NCI-H2227 (cell line): Measurements from ENCODE around the gene LEMD3.

Experiments
- DNase-seq: peaks from one replicate; lab custom pipeline; 2025; ENCODE audit not compliant: unreplicated experiment; lab: John Stamatoyannopoulos, UW

The LEMD3 gene

DNA sequence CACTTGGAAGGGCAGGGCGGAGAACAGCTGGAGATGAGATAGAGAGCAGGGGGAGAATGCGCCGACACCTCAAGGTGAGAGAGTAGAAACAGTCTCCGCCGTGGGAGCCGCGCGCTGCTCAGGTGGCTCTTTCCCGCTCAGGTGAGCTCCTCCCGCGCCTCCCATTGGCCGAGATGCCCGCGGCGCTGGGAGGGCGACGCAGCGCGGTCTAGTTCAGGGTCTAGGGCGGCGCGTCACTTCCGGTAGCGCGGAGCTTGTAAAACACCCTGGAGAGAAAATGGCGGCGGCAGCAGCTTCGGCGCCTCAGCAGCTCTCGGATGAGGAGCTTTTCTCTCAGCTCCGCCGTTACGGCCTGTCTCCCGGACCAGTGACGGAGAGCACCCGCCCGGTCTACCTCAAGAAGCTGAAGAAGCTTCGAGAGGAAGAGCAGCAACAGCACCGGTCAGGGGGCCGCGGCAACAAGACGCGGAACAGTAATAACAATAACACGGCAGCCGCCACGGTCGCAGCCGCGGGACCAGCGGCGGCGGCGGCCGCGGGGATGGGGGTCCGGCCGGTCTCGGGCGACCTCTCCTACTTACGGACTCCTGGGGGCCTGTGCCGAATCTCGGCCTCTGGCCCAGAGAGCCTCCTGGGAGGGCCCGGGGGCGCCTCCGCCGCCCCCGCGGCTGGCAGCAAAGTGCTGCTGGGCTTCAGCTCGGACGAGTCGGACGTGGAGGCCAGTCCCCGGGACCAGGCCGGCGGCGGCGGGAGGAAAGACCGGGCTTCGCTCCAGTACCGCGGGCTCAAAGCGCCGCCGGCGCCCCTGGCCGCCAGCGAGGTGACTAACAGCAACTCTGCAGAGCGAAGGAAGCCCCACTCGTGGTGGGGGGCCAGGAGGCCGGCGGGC lies at the start of gene LEMD3:
Gene LEMD3 (plus strand): TSS at position 264 of the 889 bp plus-strand sequence. CDS start 14 bp downstream, at position 278.
- DNase-seq: peak; percentile 96

DNA sequence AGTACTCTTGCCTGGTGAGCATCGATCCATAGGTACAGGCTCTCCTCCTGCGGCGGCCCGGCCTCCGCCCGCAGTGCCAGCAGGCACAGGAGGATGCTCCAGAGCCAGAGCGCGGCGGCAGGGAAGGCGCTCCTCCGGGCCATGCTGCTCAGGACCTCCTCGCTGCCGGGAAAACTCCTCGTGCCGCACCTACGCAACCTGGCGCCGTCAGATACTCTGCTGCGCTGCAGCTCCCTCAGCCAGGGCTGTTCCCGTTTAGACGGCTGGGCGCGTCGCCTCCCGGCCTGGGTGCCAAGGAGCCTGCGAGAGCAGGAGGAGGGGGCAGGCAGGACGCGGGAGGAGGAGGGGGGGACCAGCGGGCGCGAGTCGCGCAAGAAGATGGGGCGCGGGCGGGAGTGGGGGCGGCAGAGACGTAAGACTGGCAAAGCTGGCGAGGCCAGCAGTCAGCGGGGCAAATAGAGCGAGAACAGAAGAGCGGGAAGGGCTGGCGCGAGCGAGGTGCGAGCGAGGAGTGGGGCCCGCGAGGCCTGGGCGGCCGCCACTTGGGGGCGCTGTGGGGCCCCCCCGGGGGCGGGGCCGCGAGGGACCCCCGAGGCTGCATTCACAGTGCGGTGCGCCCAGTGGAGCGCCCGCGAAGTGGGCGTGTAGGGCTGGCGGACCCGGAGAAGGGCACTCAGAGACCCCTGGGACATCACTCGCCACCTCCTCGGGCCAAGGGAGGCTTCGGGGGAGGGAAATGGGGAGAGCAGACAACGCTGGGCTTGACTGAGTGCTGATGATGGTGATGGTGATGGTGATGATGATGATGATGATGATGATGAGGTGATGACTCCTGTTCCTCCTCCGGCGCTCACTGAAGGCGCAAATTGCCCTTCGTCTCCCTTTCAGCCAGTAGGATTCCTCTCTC lies 48.1 kb upstream of the LEMD3 start, which contains the start of gene WIF1:
Gene WIF1 (minus strand): TSS at position 257 of the 907 bp plus-strand sequence. CDS start 114 bp downstream, at position 143.
- peak; percentile 65 for DNase-seq

DNA sequence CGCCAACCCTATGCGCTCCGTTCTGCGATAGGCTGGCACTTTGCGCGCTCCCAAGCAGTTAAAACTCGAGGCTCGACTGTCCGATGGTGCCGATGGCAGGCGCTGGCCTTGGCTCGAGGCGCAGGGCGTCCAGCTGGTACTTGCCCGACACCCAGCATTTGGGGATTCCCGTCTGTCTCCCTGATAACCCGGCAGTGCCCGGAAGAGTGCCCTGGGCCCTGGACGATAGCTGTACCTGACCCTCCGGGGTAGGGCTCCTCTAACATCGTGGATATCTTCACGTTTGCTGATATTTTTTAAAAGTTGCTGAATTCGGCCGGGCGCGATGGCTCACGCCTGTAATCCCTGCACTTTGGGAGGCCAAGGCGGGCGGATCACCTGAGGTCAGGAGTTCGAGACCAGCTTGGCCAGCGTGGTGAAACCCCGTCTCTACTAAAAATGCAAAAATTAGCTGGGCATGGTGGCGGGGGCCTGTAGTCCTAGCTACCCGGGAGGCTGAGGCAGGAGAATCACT lies 47.4 kb upstream of the LEMD3 start:
- no peak for DNase-seq

DNA sequence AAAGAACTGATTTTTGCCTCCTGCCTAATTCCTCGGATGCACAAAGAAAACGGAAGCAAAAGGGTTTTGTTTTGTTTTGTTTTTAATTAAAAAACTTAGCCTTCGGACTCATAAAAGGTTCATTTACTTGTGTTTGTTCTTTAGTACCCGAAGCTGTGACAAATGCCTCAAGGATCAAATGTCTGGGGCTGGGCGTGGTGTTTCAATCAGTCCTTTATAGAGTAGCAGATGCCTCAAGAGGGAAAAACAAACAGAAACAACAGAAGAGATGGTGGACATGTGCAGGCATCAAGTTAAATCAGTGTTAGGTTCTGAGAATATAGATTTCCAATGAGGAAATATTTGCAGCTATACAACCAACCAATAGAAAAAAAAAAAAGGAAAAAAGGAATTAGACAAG lies 46.7 kb upstream of the LEMD3 start:
- no peak for DNase-seq

DNA sequence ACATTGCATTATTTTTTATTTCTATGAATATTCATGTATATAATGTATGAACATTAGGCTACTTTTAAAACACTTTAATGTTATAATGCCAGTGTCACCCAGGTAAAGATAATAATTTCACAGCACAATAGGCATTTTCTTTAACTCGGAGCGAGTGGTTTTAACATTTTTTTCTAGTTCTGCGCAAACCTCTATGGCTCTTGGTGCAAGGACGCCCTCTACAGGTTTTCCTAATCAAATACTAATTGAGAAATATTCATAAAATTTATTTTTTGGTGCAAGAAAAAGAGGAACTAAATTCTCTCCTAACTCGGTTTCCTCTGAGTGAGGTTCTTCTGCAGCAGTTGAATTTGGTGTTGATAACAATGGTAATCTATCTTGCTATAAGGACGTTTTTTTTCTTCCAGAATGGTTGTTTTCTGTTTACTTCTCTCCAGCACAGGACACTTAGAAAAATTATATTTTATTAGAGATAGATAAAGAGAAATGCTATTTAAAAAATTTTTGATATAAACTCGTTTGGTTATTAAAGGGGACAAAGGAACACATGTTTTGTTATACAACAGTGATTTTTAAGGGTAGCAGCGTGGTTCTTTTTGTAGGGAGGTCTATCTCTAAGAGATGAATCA lies 45.8 kb upstream of the LEMD3 start:
- DNase-seq: peak; percentile 51

DNA sequence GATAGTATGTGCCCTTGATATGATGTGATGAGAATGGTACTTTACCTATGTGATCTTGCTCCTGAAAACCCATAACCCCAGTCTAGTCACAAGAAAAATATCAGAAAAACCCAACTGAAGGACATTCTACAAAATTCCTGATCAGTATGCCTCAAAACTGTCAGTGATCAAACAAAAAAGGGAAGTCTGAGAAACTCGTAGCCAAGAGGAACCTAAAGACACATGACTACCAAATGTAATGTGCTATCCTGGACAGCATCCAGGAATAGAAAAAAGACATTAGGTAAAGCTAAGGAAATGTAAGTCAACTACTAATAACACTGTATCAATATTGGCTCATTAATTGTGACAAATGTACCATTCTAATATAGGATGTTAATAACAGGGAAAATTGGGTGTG lies 44.1 kb upstream of the LEMD3 start:
- no peak for DNase-seq

DNA sequence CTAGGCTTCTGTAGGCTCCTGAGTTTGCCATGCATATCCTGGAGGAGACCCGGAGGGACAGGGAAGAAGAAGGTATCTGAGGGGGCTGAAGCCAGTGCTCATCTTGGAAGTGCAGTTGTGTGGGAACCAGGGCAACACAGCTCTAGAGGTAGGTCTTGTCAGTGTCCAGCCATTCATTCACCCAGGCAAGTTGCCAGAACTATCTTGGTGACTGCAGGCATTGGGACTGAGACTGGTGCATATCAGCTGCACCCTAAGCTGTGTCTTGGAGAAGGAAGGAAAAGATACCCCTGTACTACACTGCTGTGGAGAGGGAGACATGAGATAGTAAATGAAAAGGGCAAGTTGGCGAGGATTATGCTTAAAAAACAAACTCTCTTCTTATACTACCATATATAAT lies 43.4 kb upstream of the LEMD3 start:
- no peak for DNase-seq

DNA sequence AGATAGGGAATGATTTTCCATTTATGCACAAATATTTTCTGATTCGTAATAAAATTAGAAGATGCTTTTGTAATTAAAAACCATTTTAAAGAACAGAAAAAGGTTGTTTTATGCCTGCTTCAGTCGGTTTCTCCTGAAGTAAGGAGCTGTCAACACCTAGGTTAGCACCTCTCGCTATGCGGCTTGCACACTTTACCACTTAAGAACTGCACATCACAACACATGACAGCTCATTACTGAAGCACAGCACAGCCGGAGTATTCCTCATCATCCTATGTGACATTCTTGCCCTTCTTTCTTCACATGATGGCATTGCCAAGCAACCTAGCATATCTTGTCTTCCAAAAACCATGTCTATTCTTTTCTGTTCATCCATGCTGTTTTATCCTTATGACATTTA lies 42.9 kb upstream of the LEMD3 start:
- DNase-seq: no peak

DNA sequence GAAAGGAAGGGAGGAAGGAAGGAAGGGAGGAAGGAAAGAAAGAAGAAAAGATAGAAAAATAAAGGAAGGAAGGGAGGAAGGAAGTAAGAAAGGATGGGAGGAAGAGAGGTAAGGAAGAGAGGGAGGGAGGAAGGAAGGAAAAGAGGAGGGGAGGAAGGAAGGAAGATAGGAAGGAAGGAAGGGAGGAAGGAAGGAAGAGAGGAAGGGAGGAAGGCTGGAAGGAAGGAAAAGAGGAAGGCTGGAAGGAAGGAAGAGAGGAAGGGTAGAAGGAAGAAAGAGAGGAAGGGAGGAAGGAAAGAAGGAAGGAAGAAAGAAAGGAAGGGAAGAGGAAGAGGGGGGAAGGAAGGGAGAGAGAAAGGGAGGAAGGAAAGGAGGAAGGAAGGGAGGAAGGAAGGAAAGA lies 35.5 kb upstream of the LEMD3 start:
- DNase-seq: no peak

DNA sequence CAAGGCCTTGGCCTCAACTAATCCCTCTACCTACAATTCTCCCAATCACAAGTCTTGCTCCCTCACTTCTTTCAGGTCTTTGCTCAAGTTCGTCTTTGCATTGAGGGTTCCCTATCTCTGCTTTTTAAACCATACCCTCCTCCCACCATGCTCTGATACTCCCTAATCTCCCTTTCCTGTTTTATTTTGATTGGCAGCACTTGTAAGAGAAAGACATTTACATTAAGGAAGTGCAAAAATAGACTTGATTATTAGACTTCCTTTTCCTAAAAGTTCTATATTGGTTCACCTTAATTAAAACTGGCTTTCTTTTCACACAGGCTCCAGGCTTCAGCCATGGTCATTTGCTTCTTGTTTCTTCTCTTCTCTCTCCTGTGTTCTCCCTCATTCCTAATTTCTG lies 30.0 kb upstream of the LEMD3 start:
- DNase-seq: no peak

DNA sequence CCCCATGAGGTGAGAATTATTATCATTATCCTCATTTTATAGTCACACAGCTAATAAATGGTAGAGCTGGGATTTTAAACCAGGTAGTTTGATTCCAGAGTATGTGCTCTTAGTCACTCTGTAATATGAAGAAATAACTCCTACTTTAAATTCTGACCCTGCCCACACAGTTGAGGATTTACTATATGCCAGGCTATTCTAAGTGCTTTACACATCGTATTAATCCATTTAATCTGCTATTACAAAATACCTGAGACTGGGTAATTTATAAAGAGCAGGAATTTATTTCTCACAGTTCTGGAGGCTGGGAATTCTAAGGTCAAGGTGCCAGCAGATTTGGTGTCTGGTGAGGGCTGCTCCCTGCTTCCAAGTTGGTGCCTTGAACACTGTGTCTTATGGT lies 28.6 kb upstream of the LEMD3 start:
- no peak for DNase-seq

DNA sequence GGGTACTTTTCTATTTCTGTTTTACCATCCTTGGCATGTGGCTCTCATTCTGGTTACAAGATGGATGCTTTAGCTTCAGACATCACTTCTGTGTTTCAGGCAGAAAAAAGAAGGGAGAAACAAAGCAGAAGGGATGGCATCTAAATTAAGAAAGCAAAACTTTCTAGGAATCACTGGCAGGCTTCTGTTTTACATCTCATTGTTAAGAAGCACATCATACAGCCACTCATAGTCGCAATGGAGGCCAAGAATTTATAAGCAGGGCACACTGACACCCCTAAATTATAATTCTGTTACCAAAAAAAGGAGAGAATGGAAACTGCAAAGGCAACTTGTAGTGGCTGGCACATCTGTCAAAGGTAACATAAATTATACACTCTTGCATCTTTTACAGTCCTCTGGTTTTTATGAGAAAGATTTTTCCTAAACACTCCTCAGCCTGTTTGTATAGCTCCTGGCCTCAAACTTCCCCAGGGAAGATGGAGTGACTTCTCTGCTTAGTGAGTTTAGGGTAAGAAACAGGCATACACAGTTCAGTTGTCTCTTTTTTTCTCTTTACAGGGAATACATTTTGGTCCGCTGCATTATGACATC lies 22.0 kb upstream of the LEMD3 start:
- DNase-seq: no peak

DNA sequence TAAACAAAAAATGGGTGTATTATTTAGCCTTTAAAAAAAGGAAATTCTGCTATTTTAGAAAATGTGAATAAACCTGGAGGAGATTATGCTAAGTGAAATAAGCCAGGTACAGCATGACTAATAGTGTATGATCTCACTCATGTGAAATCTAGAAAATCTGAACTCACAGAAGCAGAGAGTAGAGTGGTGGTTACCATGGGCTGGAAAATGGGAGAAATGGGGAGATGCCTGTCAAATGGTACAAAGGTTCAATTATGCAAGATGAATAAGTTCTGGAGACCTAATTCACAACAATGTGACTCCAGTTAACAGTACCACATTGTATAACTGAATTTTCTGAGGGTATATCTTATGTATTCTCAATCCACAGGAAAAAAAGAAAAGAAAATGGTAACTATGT lies 17.4 kb upstream of the LEMD3 start:
- no peak for DNase-seq

DNA sequence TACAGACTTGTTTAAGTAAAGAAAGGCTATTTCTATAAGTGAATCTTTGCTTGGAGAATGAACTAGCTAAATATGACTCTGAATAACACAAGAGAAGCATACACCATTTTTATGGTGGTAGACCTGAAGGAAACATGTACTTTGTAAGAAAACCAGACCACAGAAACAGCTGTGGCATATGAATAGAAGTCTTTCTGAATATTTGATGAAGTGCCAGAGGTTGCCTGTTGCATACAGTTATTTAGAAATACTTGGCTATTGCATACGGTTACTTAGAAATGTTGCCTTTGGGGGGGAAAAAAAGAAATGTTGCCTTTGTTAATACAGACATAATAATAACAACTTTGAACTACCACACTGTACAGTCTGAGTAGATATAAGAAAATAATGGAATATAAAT lies 16.8 kb upstream of the LEMD3 start:
- DNase-seq: no peak

DNA sequence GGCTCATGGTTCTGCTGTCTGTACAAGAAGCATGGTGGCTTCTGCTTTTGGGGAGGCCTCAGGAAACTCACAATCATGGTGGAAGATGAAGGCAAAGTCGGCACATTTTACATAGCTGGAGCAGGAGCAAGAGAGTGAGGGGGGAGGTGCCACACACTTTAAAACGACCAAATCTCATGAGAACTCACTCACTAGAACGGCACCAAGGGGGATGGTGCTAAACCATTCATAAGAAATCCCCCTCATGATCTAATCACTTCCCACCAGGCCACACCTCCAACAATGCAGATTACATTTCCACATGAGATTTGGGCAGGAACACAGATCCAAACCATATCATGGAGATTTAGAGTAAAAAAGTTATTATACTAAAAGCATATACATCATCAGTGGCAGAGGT lies 13.6 kb upstream of the LEMD3 start:
- no peak for DNase-seq

DNA sequence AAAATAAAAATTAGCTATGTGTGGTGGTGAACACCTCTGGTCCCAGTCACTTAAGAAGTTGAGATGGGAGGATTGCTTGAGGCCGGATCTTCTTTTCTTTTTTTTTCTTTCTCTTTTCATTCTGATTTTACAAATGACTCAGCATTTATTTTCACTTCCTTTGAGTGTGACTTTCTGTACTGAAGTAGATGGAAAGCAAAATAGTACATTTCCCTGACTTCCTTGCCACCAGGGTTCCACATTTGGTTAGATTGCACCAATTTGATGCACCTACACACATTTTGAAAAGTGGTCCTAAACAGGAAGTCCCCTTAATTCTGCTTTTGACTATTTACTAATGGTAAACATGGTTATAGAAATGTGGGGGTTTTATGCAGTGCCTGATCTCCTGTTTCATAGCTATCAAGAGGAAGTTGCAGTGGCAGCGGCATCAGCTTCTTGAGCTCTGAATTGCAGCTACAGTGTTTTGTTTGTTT lies 13.0 kb upstream of the LEMD3 start:
- no peak for DNase-seq

DNA sequence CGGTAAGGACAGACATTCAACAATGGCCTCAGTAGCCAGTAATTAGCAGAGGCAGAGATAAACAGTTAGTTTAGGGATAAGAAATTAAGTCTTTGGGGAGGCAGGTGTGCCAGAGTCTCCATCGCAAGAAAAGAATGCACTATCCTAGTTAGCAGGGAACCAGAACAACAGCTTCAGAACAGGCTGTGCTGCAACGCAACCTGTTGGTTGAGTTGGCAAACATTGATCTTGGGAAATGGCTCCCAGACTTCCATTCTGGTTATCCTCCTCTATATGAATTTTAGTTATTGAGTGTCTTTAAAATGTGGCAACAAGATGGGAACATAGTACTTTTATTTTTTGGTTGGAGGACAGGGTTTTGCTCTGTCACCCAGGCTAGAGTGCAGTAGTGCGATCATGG lies 12.3 kb upstream of the LEMD3 start:
- no peak for DNase-seq

DNA sequence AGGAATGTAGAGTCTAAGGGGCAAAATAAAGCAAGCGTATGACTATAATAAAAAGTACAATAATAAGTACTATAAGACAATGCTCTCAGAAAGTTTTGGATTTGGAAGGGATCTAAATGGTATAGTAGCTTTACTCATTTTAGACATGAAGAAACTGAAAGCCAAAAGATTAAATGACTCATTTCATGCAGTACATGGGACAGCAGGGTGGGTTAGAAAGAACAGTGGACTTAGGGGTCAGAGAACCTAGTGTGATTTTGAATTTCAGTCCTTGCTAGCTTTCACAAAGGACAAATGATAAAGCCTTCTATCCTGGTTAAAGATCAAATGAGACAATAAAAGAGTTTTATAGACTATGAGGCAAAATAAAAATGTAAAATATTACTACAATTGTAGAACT lies 6.8 kb upstream of the LEMD3 start:
- DNase-seq: no peak

DNA sequence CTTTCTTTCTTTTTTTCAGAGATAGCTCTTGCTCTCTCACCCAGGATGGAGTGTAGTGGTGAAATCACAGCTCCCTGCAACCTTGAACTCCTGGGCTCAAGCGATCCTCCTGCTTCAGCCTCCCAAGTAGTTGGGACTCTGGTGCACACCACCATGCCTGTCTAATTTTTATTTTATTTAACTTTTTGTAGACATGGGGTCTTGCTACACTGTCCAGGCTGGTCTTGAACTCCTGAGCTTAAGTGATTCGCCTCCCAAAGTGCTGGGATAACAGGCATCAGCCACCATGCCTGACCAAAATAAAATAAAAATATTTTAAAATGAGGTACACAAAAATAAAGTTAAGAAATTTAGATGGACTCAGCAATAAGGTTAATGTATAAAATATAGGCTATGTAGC lies 5.1 kb upstream of the LEMD3 start:
- DNase-seq: no peak

DNA sequence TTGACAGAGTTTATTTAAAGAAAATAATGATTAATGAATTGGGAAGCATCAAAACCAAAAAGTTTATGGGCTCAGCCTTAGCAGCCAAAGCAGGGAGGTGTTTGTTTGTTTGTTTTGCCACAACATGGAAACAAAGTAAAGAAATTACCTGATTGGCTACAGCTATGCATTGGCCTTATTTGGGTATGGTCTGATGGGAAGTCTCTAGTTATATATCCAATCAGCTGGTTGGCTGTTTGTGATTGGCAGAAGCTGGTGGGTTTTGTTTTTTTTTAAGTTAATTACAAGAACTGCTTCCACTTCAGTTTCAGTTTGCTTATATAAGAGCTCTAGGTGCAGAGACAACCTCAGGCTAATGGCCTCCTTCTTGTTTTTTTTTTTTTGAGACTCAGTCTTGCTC lies 4.6 kb upstream of the LEMD3 start:
- no peak for DNase-seq
